GM12878 (cell line): Measurements from ENCODE around the gene NRXN3. TPM values are rescaled to one million over a fixed set of nuclear protein-coding genes. Genes with fewer than 3 reads are reported as not detected.

Source experiments
- ATAC-seq: fragments of 200-7000 bp; cut with Tn5 transposase; 3 replicates; pipeline ENCODE4 v1.9.1; 2020; ENCODE audit warnings: mild to moderate bottlenecking, moderate library complexity
- BruUV-seq: library from RNA; stranded (reverse); fragments of 400-500 nt; replicated peaks from 2 replicates; lab custom pipeline; 2021; lab: Mats Ljungman, UMichigan
- CTCF ChIA-PET: fragments of 300-600 bp; sonication (Branson Sonifier 250); formaldehyde crosslinking; extraction: SDS; loops from one replicate; lab custom pipeline; 2021; ENCODE audit warnings: inconsistent platforms; lab: Yijun Ruan, JAX
- POLR2A ChIA-PET: fragments of 350-600 bp; formaldehyde crosslinking; extraction: SDS; loops from one replicate; lab custom pipeline; 2021; ENCODE audit warnings: inconsistent platforms; lab: Charles Lee
- RAD21 ChIA-PET: fragments of 300-600 bp; sonication (Branson Sonifier 250); formaldehyde crosslinking; loops from one replicate; lab custom pipeline; 2023; ENCODE audit warnings: antibody characterized with exemption; ENCODE audit not compliant: unreplicated experiment; lab: Charles Lee
- SMC1A ChIA-PET: fragments of 300-600 bp; sonication (Branson Sonifier 250); formaldehyde crosslinking; loops from one replicate; lab custom pipeline; 2023; ENCODE audit not compliant: unreplicated experiment, uncharacterized antibody; lab: Charles Lee
- DNase-seq: peaks from one replicate; pipeline ENCODE4 v3.0.0-alpha.2; 2011; ENCODE audit warnings: low read depth, low spot score
- FAIRE-seq: peaks from 3 replicates; lab custom pipeline; 2011; peaks lifted over from hg19 to GRCh38; lab: Jason Lieb, UNC
- H2AFZ ChIP-seq: 2 replicates; pipeline ENCODE4 v1.6.0; 2011; ENCODE audit warnings: low read depth, low read length, control low read depth; ENCODE audit not compliant: control insufficient read depth
- H3K27ac ChIP-seq: 2 replicates; pipeline ENCODE4 v1.5.1; 2011; ENCODE audit warnings: control low read depth; ENCODE audit not compliant: control insufficient read depth, insufficient read depth
- H3K27me3 ChIP-seq, 2 experiments: replicated peaks in 1 of 2; 2 replicates each; pipeline versions ENCODE4 v1.6.0 to v1.6.1; 2011; ENCODE audit warnings: low read length in 1 of 2; ENCODE audit not compliant: control insufficient read depth in 2 of 2, insufficient read depth in 2 of 2
- H3K36me3 ChIP-seq, 2 experiments: 2 replicates each; pipeline ENCODE4 v1.5.1; 2011; ENCODE audit warnings: low read length in 1 of 2; ENCODE audit not compliant: control insufficient read depth in 2 of 2, insufficient read depth in 2 of 2
- H3K4me1 ChIP-seq: 2 replicates; pipeline ENCODE4 v1.6.1; 2011; ENCODE audit warnings: mild to moderate bottlenecking, low read length, moderate library complexity, mixed read lengths; ENCODE audit not compliant: control insufficient read depth, insufficient read depth
- H3K4me2 ChIP-seq: 2 replicates; pipeline ENCODE4 v1.6.0; 2011; ENCODE audit warnings: control low read depth; ENCODE audit not compliant: control insufficient read depth, insufficient read depth
- H3K4me3 ChIP-seq: fragments of 200-600 bp; sonication (generic); 2 replicates; pipeline ENCODE4 v1.5.1; 2016
- H3K79me2 ChIP-seq: 2 replicates; pipeline ENCODE4 v1.6.0; 2011; ENCODE audit warnings: low read length; ENCODE audit not compliant: control insufficient read depth, insufficient read depth
- H3K9ac ChIP-seq: 2 replicates; pipeline ENCODE4 v1.8.0; 2011; ENCODE audit warnings: low read length, control low read depth, mixed read lengths; ENCODE audit not compliant: control insufficient read depth, insufficient read depth
- H3K9me3 ChIP-seq: replicated peaks from 3 replicates; pipeline ENCODE4 v1.5.1; 2011; ENCODE audit warnings: mild to moderate bottlenecking, low read length; ENCODE audit not compliant: control insufficient read depth, insufficient read depth
- H4K20me1 ChIP-seq: 2 replicates; pipeline ENCODE4 v1.6.0; 2011; ENCODE audit not compliant: control insufficient read depth, insufficient read depth
- FOXK2 ChIP-seq: fragments of 450-650 bp; IDR thresholded peaks from 2 replicates; pipeline ENCODE4 v1.6.1; 2017; ENCODE audit warnings: mild to moderate bottlenecking, moderate library complexity
- NBN ChIP-seq: fragments of 450-650 bp; IDR thresholded peaks from 2 replicates; pipeline ENCODE4 v1.6.1; 2016
- WRNIP1 ChIP-seq: IDR thresholded peaks from 2 replicates; pipeline ENCODE4 v1.6.1; 2011; ENCODE audit warnings: low read depth, low read length, improper control_type of control experiment, borderline replicate concordance
- ZNF207 ChIP-seq: fragments of 450-650 bp; IDR thresholded peaks from 2 replicates; pipeline ENCODE4 v1.6.1; 2014; ENCODE audit warnings: antibody characterized with exemption, mild to moderate bottlenecking, borderline replicate concordance
- ZNF384 ChIP-seq: IDR thresholded peaks from 2 replicates; pipeline ENCODE4 v1.6.1; 2012; ENCODE audit warnings: low read depth, mild to moderate bottlenecking, low read length, improper control_type of control experiment, borderline replicate concordance
- WGBS: methylation state at CpG from one replicate; pipeline ENCODE4 v1.1.6; 2016; ENCODE audit warnings: low lambda C conversion rate; ENCODE audit not compliant: insufficient replicate concordance, insufficient coverage; ENCODE audit errors: missing lambda C conversion rate; 5-methylcytosine and 5-hydroxymethylcytosine counted together
- in situ Hi-C: fragments of 300-500 bp; cut with MboI; formaldehyde crosslinking; loops from 9 replicates; pipeline ENCODE4 v1.14.3; 2018; ENCODE audit warnings: mixed read lengths
- intact Hi-C: fragments of 100-400 bp; cut with micrococcal nuclease; formaldehyde crosslinking; loops from one replicate; pipeline ENCODE4 v1.14.2; 2022; ENCODE audit not compliant: unreplicated experiment
- polyA plus RNA-seq, 11 experiments: library from polyadenylated mRNA; depleted of rRNA in 4 of 11; unstranded in 6 of 11; stranded (reverse) in 5 of 11; fragments of >200 nt; fragmentation: Nextera tagmentation in 4 of 11; fragmentation: Illumina TruSeq in 1 of 11; extraction: Ambion mirVana in 4 of 11; extraction: Trizol in 1 of 11; gene quantifications; 1 replicate in 1 of 11; 2 replicates in 10 of 11; pipeline versions ENCODE4 v1.2.1 to v1.2.3, GENCODE V29; 2011 to 2016; ENCODE audit warnings: inconsistent platforms in 2 of 11, missing spikeins in 2 of 11, low read depth in 1 of 11
- total RNA-seq, 4 experiments: library from RNA; depleted of rRNA in 3 of 4; stranded (reverse); fragments of >200 nt in 3 of 4; fragmentation: Illumina TruSeq in 1 of 4; extraction: Trizol in 1 of 4; gene quantifications; 2 replicates each; pipeline versions ENCODE4 v1.2.1 to v1.2.3, GENCODE V29; 2013 to 2021
- TF ChIP-seq, protein P1 (sequence below): fragments of 450-650 bp; IDR thresholded peaks from 2 replicates; pipeline ENCODE4 v1.6.1; 2017; ENCODE audit warnings: mild to moderate bottlenecking, moderate library complexity

The NRXN3 gene
- total and polyA plus RNA-seq, 10 of the 15 experiments (the other 5 are each of a cell fraction or from before 2014, with no cell fraction given) = 0.52 to 3.3 (median 1.4) TPM

DNA sequence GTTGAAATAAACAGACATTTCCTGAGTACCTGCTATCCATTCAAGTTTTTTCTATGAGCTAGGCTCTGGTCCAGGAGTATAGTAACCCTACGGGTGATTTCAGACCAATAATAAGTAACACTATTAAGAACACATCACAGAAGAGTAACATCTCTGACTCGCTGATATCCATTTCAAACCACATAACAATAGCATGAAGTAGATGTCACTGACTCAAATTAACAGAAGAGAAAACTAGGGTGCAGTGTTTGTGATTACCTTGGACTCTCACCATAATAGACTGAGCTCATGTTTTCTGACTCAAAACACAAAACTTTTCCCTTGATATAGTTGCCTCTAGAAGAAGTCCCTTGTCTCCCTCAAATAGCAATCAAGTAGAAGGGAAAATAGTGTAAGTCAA lies 1618.2 kb downstream of the NRXN3 start:
- H3K4me2 ChIP-seq = no peak overlapping the region
- no peaks in the 10 kb centered on the region for H4K20me1 ChIP-seq
- 38% methylated on average over 2 of the region's 2 CpGs for WGBS
- DNase-seq (no peak), FAIRE-seq (no peak), ATAC-seq (no peak)
- no peak overlapping the region for H3K27ac ChIP-seq
- intact Hi-C loops (no loop called here), in situ Hi-C loops (no loop called here)
- H3K79me2 ChIP-seq = no peaks in the 10 kb centered on the region
- TF ChIP-seq FOXK2 = no peak
- no peak for TF ChIP-seq NBN
- TF ChIP-seq ZNF207 = no peak
- TF ChIP-seq ZNF384 = no peak
- no peak for TF ChIP-seq WRNIP1
- TF ChIP-seq, protein P1, sequence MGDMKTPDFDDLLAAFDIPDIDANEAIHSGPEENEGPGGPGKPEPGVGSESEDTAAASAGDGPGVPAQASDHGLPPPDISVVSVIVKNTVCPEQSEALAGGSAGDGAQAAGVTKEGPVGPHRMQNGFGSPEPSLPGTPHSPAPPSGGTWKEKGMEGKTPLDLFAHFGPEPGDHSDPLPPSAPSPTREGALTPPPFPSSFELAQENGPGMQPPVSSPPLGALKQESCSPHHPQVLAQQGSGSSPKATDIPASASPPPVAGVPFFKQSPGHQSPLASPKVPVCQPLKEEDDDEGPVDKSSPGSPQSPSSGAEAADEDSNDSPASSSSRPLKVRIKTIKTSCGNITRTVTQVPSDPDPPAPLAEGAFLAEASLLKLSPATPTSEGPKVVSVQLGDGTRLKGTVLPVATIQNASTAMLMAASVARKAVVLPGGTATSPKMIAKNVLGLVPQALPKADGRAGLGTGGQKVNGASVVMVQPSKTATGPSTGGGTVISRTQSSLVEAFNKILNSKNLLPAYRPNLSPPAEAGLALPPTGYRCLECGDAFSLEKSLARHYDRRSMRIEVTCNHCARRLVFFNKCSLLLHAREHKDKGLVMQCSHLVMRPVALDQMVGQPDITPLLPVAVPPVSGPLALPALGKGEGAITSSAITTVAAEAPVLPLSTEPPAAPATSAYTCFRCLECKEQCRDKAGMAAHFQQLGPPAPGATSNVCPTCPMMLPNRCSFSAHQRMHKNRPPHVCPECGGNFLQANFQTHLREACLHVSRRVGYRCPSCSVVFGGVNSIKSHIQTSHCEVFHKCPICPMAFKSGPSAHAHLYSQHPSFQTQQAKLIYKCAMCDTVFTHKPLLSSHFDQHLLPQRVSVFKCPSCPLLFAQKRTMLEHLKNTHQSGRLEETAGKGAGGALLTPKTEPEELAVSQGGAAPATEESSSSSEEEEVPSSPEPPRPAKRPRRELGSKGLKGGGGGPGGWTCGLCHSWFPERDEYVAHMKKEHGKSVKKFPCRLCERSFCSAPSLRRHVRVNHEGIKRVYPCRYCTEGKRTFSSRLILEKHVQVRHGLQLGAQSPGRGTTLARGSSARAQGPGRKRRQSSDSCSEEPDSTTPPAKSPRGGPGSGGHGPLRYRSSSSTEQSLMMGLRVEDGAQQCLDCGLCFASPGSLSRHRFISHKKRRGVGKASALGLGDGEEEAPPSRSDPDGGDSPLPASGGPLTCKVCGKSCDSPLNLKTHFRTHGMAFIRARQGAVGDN = no peak
- H3K4me1 ChIP-seq = no peaks in the 10 kb centered on the region
- no peak overlapping the region for H3K9ac ChIP-seq
- no TSS peak for BruUV-seq
- SMC1A ChIA-PET = no interaction called here
- H3K36me3 ChIP-seq = no peaks in the 10 kb centered on the region
- no peaks in the 10 kb centered on the region; the same call in 2 of the 3 replicates for H3K9me3 ChIP-seq
- no peak overlapping the region for H3K4me3 ChIP-seq
- RAD21 ChIA-PET = no interaction called here
- no peaks in the 10 kb centered on the region for H3K27me3 ChIP-seq
- no peak overlapping the region for H2AFZ ChIP-seq
- CTCF ChIA-PET = interaction anchor here (0.6 kb wide), 1 partner anchor 848 kb away, joined by 3 read pairs; no protein-coding TSS in a partner anchor
- POLR2A ChIA-PET = no interaction called here
